Sigmoid colon (tissue), 3 donors: ENCODE data around the gene KLF1.

Experiments used
- POLR2A ChIP-seq, 2 donors: fragments of 450-650 bp; IDR thresholded peaks; one replicate each; pipeline ENCODE4 v1.6.1; 2016; ENCODE audit warnings: antibody characterized with exemption in 2 of 2, mild to moderate bottlenecking in 2 of 2, moderate library complexity in 2 of 2
- TF ChIP-seq, protein P1 (sequence below), 4 experiments: fragments of 450-650 bp in 3 of 4; fragments of 200-600 bp in 1 of 4; IDR thresholded peaks; one replicate each; pipeline ENCODE4 v1.5.1; 2016 to 2019; ENCODE audit warnings: antibody characterized with exemption in 4 of 4, mild to moderate bottlenecking in 3 of 4, moderate library complexity in 2 of 4

DNA sequence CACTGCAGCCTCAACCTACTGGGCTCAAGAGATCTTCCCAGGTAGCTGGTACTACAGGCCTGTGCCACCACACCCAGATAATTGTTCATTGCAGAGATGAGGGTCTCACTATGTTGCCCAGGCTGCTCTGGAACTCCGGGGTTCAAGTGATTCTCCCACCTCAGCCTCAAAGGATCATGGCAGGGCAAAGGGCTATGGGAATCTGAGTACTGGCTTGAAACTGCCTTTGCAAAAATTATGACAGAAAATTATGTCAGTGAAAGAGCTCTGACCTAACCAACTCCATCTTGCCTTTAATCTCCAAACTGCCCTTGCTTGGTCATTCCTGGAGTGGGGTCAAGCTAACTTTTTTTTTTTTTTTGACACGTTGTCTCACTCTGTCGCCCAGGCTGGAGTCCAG lies 4.4 kb downstream of the KLF1 start:
- TF ChIP-seq, protein P1, sequence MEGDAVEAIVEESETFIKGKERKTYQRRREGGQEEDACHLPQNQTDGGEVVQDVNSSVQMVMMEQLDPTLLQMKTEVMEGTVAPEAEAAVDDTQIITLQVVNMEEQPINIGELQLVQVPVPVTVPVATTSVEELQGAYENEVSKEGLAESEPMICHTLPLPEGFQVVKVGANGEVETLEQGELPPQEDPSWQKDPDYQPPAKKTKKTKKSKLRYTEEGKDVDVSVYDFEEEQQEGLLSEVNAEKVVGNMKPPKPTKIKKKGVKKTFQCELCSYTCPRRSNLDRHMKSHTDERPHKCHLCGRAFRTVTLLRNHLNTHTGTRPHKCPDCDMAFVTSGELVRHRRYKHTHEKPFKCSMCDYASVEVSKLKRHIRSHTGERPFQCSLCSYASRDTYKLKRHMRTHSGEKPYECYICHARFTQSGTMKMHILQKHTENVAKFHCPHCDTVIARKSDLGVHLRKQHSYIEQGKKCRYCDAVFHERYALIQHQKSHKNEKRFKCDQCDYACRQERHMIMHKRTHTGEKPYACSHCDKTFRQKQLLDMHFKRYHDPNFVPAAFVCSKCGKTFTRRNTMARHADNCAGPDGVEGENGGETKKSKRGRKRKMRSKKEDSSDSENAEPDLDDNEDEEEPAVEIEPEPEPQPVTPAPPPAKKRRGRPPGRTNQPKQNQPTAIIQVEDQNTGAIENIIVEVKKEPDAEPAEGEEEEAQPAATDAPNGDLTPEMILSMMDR (IDR thresholded peaks at IDR 0.05): no peak
- TF ChIP-seq POLR2A (IDR thresholded peaks at IDR 0.05): no peak
